Activated naive CD8-positive, alpha-beta T cell treated with anti-CD3 and anti-CD28 coated beads for 36 hours (primary cell): Measurements from ENCODE around the gene FARSA. TPM values are rescaled to one million over a fixed set of nuclear protein-coding genes. Genes with fewer than 3 reads are reported as not detected.
"Not testable (repeated sequence)": the region's sequence is repeated elsewhere in the genome, so short reads cannot be mapped to it uniquely, and the experiment has no call there.

Source experiments
- DNase-seq: peaks from one replicate; pipeline ENCODE4 v3.0.0; 2021
- H3K27ac Mint-ChIP-seq: one replicate; pipeline ENCODE4 v1.8.0; 2022; ENCODE audit warnings: mild to moderate bottlenecking, moderate library complexity, mixed read lengths
- H3K27me3 Mint-ChIP-seq: one replicate; pipeline ENCODE4 v1.8.0; 2022; ENCODE audit warnings: mild to moderate bottlenecking, mixed read lengths
- H3K36me3 Mint-ChIP-seq: one replicate; pipeline ENCODE4 v1.8.0; 2021; ENCODE audit warnings: mild to moderate bottlenecking, mixed read lengths
- H3K4me1 Mint-ChIP-seq: one replicate; pipeline ENCODE4 v1.8.0; 2021; ENCODE audit warnings: mixed read lengths
- H3K4me3 Mint-ChIP-seq: one replicate; pipeline ENCODE4 v1.8.0; 2022; ENCODE audit warnings: mild to moderate bottlenecking, moderate library complexity, mixed read lengths
- H3K9me3 Mint-ChIP-seq: one replicate; pipeline ENCODE4 v1.8.0; 2022; ENCODE audit warnings: mixed read lengths
- total RNA-seq, 2 experiments: library from RNA; stranded (reverse); gene quantifications; one replicate each; pipeline ENCODE4 v1.2.3, GENCODE V29; 2021

The FARSA gene
- total RNA-seq, 2 experiments from 2014 or later = 166 to 167 TPM

DNA sequence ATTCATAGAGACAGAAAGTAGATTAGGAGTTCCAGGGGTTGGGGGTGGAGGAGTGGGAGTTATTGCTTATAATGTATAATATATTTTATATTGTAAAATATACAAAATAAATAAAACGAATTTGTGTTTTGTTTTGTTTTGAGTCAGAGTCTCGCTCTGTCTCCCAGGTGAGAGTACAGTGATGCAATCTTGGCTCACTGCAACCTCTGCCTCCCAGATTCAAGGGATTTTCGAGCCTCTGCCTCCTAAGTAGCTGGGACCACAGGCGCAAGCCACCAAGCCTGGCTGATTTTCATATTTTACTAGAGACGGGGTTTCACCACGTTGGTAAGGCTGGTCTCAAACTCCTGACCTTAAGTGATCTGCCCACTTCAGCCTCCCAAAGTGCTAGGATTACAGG, 26.0 kb upstream of the FARSA start:
- Mint-ChIP-seq H3K36me3 (peaks cover 17% of the 10 kb centered on the region), H3K4me3 (no peak overlapping the region), H3K4me1 (peaks cover 21% of the 10 kb centered on the region), H3K9me3 (no peaks in the 10 kb centered on the region), H3K27ac (no peak overlapping the region), H3K27me3 (no peaks in the 10 kb centered on the region)
- DNase-seq = no peak

DNA sequence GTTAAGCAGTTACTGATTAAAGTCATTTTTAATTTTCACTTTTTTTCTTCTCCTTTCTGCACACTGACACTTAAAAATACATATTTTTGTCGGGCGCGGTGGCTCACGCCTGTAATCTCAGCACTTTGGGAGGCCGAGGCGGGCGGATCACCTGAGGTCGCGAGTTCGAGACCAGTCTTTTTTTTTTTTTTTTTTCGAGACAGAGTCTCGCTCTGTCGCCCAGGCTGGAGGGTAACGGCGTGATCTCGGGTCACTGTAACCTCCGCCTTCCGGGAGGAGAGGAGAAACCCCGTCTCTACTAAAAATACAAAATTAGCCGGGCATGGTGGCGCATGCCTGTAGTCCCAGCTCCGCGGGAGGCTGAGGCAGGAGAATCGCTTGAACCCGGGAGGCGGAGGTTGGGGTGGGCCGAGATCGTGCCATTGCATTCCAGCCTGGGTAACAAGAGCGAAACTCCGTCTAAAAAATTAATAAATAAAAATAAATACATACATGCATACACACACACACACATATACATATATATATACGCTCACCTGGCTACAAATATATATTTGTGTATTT, 24.0 kb upstream of the FARSA start:
- H3K27ac Mint-ChIP-seq = peak overlapping the region; percentile 96
- DNase-seq, H3K27me3 Mint-ChIP-seq, H3K9me3 Mint-ChIP-seq: not testable (repeated sequence)
- peaks cover 27% of the 10 kb centered on the region for H3K36me3 Mint-ChIP-seq
- H3K4me1 Mint-ChIP-seq = peaks cover 30% of the 10 kb centered on the region
- H3K4me3 Mint-ChIP-seq = peak overlapping the region; percentile 91

DNA sequence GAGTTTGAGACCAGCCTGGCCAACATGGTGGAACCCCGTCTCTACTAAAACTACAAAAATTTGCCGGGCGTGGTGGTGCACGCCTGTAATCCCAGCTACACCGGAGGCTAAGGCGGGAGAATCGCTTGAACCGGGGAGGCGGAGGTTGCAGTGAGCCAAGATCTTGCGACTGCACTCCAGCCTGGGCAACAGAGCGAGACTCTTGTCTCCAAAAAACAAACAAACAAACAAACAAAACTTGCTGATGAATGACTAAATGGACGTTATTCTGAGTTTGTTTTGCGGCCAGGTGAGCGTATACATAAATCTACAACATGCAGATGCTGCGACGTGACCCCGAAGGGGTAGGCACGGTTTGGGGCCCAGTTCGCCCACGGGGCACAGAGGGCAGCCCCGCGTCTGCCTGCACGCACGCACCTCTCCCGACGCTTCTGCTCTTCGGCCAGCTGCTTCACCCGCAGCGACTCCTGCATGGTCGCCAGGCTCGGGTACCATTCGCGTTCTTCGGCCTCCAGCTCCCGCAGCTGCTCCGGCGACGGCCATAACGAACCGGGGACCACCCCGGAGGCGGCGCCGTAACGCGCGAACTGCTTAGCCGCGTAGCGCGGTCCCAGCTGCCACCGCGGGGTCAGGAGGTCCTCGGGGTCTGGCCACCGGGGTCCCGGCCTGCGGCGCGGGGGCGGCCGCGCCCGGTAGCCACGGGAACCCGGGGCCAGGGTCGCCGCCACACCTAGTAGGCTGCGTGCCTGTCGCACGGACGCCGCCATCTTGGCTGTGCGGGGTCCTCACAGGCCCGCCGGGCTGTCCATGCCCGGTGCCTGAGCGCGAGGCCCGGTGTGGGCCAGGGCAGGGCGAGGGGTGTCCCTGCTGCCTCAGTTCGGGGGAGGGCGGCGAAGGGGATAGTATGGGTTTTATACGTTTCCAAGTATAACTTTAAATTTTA, 23.2 kb upstream of the FARSA start, which contains the start of gene GADD45GIP1:
TSS of gene GADD45GIP1 (minus strand) at position 778 of the 943 bp plus-strand sequence. CDS start at position 767, 11 bp downstream.
- no peaks in the 10 kb centered on the region for H3K27me3 Mint-ChIP-seq
- H3K27ac Mint-ChIP-seq = peak within 1 kb of the TSS; percentile 96
- H3K4me1 Mint-ChIP-seq = peaks cover 30% of the 10 kb centered on the region
- no peaks in the 10 kb centered on the region for H3K9me3 Mint-ChIP-seq
- H3K4me3 Mint-ChIP-seq = peak within 1 kb of the TSS; percentile 91
- peak; percentile 89 for DNase-seq
- peaks cover 31% of the 10 kb centered on the region for H3K36me3 Mint-ChIP-seq

DNA sequence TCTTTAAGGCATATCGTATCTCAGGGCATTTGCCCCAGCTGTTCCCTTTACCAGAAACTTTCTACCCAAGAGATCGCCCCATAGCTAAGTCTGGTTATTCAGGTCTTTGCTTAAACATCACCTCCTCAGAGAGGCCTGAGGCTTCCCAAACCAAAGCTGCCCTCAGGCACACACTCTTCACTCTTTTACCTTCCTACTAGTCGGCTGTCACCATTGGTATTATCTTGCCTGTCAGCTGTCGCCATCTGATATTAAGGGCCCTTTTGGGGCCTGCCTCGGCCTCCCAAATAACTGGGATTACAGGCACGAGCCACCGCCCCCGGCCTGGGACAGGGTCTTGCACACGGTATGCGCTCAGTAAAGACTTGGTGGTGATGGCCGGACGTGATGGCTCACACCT, 22.5 kb upstream of the FARSA start:
- peak overlapping the region; percentile 89 for H3K27ac Mint-ChIP-seq
- H3K4me1 Mint-ChIP-seq = peaks cover 30% of the 10 kb centered on the region
- DNase-seq = no peak
- no peaks in the 10 kb centered on the region for H3K9me3 Mint-ChIP-seq
- no peaks in the 10 kb centered on the region for H3K27me3 Mint-ChIP-seq
- H3K36me3 Mint-ChIP-seq = peaks cover 36% of the 10 kb centered on the region
- peak overlapping the region; percentile 79 for H3K4me3 Mint-ChIP-seq

DNA sequence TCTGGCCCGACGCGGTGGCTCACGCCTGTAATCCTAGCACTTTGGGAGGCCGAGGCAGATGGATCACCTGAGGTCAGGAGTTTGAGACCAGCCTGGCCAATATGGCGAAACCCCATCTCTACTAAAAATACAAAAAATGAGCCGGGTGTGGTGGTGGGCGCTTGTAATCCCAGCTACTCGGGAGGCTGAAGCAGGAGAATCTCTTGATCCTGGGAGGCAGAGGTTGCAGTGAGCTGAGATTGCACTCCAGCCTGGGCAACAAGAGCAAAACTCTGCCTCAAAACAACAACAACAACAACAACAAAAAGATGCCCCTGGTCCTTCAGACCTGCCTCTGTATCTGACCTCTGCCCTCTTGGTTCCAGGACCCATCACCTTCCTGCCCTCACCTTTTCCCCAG, 22.1 kb upstream of the FARSA start:
- H3K27me3 Mint-ChIP-seq, DNase-seq, H3K9me3 Mint-ChIP-seq: not testable (repeated sequence)
- Mint-ChIP-seq H3K27ac (peak overlapping the region; percentile 89), H3K36me3 (peaks cover 39% of the 10 kb centered on the region), H3K4me1 (peaks cover 30% of the 10 kb centered on the region), H3K4me3 (peak overlapping the region; percentile 79)

DNA sequence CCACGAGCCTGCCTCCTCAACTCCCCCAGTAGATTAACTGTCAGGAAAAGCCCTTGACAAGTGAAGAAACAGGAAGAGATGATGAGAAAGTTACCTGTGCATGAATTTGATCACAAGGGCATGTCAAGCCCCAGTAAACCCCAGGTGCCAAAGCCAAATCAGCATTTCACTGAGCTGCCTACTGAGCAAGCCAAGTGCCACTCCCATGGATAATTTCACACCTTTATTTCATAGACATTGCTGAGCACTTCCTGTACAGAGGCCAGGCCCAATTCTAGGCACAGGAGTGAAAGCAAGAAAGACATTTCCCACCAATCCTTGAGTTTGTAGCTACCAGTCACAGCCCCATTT, 21.1 kb upstream of the FARSA start:
- Mint-ChIP-seq H3K27me3 (no peaks in the 10 kb centered on the region), H3K27ac (peak overlapping the region; percentile 89), H3K4me1 (peaks cover 31% of the 10 kb centered on the region), H3K9me3 (no peaks in the 10 kb centered on the region), H3K4me3 (peak overlapping the region; percentile 2), H3K36me3 (peaks cover 44% of the 10 kb centered on the region)
- DNase-seq = no peak

DNA sequence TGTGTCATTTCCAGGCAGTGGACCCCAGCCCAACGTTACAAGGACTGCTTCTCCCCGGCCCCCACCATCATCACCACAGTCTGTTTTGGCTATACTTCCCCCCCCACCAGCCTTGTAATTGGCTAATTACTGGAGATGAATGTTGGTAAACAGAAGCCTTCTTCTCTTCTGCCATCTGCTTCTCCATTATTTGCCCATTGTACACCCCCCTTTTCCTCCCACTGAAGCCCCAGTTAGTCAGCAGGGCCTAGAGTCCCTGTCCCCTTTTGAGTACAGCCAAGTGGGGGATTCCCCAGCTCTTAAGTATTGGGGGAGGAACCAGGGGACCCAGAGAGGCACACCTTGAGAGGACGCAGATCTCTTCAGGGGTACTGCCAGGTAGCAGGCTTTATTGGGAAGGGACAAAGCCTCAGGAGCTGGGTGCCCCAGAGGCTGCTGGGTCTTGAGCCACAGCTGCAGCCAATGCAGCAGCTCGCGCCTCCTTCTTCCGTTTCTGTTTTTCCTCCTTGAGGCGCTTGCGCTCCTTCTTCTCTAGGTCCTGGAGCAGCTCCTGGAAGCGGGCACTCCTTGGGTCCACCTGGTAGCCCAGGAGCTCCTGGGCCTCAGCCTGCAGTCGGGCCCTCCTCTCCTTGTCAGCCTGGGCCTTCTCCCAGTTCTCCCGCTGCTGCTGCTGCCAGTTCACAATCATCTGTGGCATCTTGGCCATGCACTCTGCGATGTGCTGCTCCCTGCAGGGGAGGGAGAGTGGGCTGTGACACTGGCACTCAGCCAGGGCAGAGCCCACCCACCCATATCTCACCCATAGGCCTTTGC, 20.5 kb upstream of the FARSA start:
- Mint-ChIP-seq H3K36me3 (peaks cover 44% of the 10 kb centered on the region), H3K4me1 (peaks cover 31% of the 10 kb centered on the region), H3K27ac (peak overlapping the region; percentile 89), H3K27me3 (no peaks in the 10 kb centered on the region), H3K4me3 (peak overlapping the region; percentile 34), H3K9me3 (no peaks in the 10 kb centered on the region)
- DNase-seq = no peak

DNA sequence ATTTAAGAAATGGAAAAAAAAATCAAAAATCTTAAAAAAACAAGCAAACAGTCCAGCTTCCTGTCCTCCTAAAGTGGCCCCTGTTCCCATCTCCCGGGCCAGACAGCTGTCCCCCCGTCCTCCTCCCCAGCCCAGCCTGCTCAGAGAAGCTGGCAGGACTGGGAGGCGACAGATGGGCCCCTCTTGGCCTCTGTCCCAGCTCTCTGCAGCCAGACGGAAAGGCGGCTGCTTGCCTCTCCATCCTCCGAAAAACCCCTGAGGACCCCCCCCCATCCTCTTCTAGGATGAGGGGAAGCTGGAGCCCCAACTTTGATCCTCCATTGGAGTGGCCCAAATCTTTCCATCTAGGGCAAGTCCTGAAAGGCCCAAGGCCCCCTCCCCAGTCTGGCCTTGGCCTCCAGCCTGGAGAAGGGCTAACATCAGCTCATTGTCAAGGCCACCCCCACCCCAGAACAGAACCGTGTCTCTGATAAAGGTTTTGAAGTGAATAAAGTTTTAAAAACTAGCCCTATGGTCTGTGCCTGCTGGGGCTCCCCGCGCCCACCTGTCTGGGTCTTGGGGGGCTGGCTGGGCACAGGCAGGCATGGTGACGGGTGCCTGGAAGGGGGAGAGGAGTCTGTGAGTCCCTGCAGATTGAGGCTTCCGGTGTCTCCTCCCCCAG, 19.8 kb upstream of the FARSA start:
- no peaks in the 10 kb centered on the region for H3K27me3 Mint-ChIP-seq
- peak overlapping the region; percentile 74 for H3K27ac Mint-ChIP-seq
- H3K4me1 Mint-ChIP-seq = peaks cover 35% of the 10 kb centered on the region
- peak overlapping the region; percentile 34 for H3K4me3 Mint-ChIP-seq
- peaks cover 49% of the 10 kb centered on the region for H3K36me3 Mint-ChIP-seq
- H3K9me3 Mint-ChIP-seq = no peaks in the 10 kb centered on the region
- no peak for DNase-seq

DNA sequence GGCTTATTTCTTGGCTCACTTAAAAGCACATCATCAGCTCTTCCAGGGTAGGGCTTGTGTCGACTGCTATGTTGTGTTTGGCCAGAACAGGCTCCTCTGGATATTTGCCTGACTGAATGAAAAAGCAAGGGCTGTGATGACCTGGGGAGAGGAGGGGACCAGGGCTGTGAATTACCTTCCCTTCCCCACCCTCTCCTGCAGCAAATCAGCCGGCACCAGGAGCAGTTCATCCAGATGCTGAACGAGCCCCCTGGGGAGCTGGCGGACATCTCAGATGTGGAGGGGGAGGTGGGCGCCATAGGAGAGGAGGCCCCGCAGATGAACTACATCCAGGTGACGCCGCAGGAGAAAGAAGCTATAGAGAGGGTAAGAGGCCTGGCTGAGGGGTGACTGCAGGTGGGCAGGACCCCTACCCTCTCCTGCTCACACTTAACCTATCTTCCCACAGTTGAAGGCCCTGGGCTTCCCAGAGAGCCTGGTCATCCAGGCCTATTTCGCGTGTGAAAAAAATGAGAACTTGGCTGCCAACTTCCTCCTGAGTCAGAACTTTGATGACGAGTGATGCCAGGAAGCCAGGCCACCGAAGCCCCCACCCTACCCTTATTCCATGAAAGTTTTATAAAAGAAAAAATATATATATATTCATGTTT, 19.1 kb upstream of the FARSA start:
- H3K36me3 Mint-ChIP-seq = peaks cover 54% of the 10 kb centered on the region
- H3K4me1 Mint-ChIP-seq = peaks cover 36% of the 10 kb centered on the region
- no peaks in the 10 kb centered on the region for H3K27me3 Mint-ChIP-seq
- no peak for DNase-seq
- H3K4me3 Mint-ChIP-seq = no peak overlapping the region
- no peaks in the 10 kb centered on the region for H3K9me3 Mint-ChIP-seq
- H3K27ac Mint-ChIP-seq = peak overlapping the region; percentile 25

DNA sequence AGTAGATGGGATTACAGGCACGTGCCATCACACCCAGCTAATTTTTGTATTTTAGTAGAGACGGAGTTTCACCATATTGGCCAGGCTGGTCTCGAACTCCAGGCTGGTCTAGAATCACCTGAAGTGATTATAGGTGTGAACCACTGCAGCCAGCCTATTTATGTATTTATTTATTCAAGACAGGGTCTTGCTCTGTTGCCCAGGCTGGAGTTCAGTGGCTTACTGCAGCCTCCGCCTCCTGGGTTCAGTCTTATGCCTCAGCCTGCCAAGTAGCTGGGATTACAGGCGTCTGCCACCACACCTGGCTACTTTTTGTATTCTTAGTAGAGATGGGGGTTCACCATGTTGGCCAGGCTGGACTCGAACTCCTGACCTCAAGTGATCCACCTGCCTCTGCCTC, 18.5 kb upstream of the FARSA start:
- DNase-seq, H3K9me3 Mint-ChIP-seq, H3K4me3 Mint-ChIP-seq, H3K27me3 Mint-ChIP-seq, H3K27ac Mint-ChIP-seq: not testable (repeated sequence)
- H3K36me3 Mint-ChIP-seq = peaks cover 53% of the 10 kb centered on the region
- H3K4me1 Mint-ChIP-seq = peaks cover 37% of the 10 kb centered on the region

DNA sequence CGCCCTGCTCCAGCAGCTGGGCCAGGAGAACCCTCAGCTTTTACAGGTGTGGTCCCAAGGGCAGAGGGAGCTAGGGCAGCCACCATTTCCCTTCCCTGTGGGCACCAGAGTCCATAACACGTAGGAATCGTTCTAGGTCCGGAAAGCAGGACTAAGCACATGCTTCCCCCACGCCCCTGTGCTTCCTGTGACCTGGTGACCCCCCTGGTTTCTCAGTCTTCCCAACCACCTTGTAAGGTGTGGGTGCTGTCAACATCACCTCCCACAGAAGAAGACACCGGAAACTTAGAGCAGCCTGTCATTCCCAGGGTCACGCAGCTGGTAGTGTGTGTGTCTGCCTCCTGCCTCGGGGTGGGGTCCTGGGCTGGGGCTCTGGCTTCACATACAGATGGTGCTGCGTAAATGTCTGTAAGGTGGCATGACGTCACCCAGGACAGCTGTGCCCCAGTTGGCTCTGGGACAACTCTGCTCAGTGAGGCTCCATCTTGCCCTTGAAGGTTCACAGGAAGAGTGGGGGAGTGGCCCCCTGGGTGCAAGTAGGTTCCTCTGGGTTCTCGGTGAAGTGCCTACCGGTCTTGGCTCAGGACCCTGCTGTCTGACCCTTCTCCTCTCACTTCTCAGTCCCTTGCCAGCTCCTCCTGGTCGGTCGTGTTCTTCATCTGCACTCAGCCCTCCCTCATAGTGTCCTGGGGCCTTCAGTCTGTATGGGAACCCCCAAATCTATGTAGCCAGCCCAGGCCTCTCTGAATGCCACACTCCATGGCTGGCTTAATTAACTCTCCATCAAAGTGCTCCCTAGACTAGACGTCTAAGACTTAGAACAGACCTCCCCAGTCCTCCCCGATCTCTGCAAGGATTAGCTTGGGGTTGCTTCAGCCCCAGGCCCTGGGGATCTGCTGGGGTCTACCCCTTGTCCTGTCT, 16.1 kb upstream of the FARSA start:
- H3K36me3 Mint-ChIP-seq = peaks cover 59% of the 10 kb centered on the region
- H3K27ac Mint-ChIP-seq = peak overlapping the region; percentile 34
- DNase-seq = no peak
- H3K4me1 Mint-ChIP-seq = peaks cover 35% of the 10 kb centered on the region
- peaks cover 3% of the 10 kb centered on the region for H3K27me3 Mint-ChIP-seq
- no peak overlapping the region for H3K4me3 Mint-ChIP-seq
- H3K9me3 Mint-ChIP-seq = no peaks in the 10 kb centered on the region

DNA sequence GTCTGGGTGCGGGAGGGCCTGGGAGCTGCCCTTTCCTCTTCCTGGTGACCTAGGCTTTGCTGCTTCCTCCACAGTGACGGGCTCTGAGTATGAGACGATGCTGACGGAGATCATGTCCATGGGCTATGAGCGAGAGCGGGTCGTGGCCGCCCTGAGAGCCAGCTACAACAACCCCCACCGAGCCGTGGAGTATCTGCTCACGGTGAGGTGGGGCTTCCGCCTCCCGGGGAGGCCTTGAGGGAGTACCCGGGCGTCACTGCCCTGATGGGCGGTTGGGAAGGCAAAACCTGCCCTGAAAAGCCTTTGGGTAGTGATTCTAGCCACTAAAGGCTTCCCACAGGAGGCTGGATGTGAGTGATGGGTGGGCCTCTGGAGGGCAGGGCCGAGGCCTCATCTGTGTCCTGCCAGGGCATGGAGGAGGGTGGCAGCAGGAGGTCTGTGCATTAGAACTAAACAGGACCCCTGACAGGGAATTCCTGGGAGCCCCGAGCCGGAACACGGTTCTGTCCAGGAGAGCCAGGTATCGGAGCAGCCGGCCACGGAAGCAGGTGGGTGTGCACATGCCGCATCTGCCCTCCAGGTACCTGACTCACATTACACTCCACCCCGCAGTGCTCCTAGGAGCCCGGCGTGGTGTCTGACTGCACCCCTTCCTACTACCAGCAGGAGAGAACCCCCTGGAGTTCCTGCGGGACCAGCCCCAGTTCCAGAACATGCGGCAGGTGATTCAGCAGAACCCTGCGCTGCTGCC, 15.3 kb upstream of the FARSA start:
- Mint-ChIP-seq H3K4me3 (no peak overlapping the region), H3K27ac (peak overlapping the region; percentile 73), H3K4me1 (peaks cover 36% of the 10 kb centered on the region), H3K27me3 (peaks cover 3% of the 10 kb centered on the region), H3K36me3 (peaks cover 58% of the 10 kb centered on the region), H3K9me3 (no peaks in the 10 kb centered on the region)
- DNase-seq = no peak
